Muscle layer of duodenum (tissue), 2 donors: ENCODE data around the gene UBAP1.
"Not testable (repeated sequence)": the region's sequence is repeated elsewhere in the genome, so short reads cannot be mapped to it uniquely, and the experiment has no call there.

Experiments
- H3K27ac ChIP-seq: one replicate; pipeline ENCODE4 v1.7.0; 2013; ENCODE audit warnings: mild to moderate bottlenecking, low read length
- H3K27me3 ChIP-seq: one replicate; pipeline ENCODE4 v1.7.0; 2013; ENCODE audit warnings: low read depth, mild to moderate bottlenecking, control low read depth, low read length
- H3K36me3 ChIP-seq, 2 donors: one replicate each; pipeline ENCODE4 v1.7.0; 2013; ENCODE audit warnings: low read length in 2 of 2, control low read depth in 1 of 2, mild to moderate bottlenecking in 1 of 2; ENCODE audit not compliant: insufficient read depth in 2 of 2, control insufficient read depth in 1 of 2
- H3K4me1 ChIP-seq, 2 donors: one replicate each; pipeline ENCODE4 v1.7.0; 2013; ENCODE audit warnings: low read length in 2 of 2, mild to moderate bottlenecking in 2 of 2, control low read depth in 1 of 2, moderate library complexity in 1 of 2; ENCODE audit not compliant: insufficient read depth in 2 of 2, control insufficient read depth in 1 of 2
- H3K4me3 ChIP-seq, 2 donors: one replicate each; pipeline ENCODE4 v1.7.0; 2013; ENCODE audit warnings: low read length in 2 of 2, low read depth in 1 of 2, mild to moderate bottlenecking in 1 of 2
- H3K9me3 ChIP-seq, 2 donors: one replicate each; pipeline ENCODE4 v1.7.0; 2013; ENCODE audit warnings: low read length in 2 of 2, control low read depth in 1 of 2, mild to moderate bottlenecking in 1 of 2; ENCODE audit not compliant: control insufficient read depth in 1 of 2
- donor health status: healthy.

Gene UBAP1

DNA sequence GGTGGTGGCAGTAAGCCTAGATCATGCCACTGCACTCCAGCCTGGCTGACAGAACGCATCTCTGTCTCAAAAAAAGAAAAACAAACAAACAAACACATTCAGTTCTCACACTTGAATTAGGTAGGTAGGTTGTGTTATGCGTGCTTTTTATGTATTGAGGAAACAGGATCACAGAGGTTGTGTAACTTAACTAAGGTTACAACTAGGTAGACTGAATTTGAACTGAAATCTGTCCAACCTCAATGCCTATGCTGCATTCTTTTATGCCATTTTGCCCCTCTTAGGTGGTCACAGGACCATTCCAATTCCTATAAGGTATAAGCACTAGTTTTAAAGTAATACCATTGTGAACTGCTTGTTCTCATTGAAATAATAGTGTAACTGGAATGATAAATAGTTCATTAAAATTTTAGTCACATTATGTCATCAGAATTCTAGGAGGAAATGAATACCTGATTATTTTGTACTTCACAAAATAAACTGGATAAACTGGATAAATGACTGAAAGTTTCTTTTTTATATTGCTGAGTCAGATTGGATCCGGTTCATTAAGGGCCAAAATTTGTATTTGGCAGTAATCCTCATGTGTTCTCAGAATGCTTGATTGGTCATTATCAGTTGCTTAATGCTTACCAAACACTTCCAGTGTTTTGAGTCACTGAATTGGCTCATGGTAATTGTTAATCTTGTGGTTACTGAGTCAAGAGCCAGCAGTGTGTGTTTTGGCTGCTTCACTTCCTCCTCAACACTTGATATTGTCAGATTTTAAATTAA is 7.1 kb downstream of the UBAP1 start:
- H3K4me1 ChIP-seq: peaks cover 7 to 25% of the 10 kb centered on the region in 2 donors
- peak overlapping the region; percentile 87 for H3K27ac ChIP-seq
- H3K36me3 ChIP-seq: no peaks in the 10 kb centered on the region
- no peaks in the 10 kb centered on the region for H3K27me3 ChIP-seq
- H3K4me3 ChIP-seq: no peak overlapping the region
- H3K9me3 ChIP-seq: no peaks in the 10 kb centered on the region

DNA sequence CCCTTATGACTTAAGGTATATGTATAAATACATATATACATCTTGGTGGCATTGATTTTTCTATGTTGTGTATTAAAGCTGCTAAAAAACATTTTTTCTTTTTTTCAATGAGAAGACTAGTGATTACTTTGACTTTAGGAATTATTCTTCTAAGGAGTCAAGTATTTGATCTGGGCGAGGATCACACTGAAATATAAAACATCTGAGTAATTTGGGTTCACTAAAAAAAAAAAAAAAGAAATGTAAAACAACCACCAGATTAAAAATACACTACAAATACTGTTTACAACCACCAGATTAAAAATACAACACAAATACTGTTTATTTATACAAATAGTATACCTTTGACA is 9.0 kb downstream of the UBAP1 start:
- H3K4me3 ChIP-seq: no peak overlapping the region
- no peak overlapping the region for H3K27ac ChIP-seq

DNA sequence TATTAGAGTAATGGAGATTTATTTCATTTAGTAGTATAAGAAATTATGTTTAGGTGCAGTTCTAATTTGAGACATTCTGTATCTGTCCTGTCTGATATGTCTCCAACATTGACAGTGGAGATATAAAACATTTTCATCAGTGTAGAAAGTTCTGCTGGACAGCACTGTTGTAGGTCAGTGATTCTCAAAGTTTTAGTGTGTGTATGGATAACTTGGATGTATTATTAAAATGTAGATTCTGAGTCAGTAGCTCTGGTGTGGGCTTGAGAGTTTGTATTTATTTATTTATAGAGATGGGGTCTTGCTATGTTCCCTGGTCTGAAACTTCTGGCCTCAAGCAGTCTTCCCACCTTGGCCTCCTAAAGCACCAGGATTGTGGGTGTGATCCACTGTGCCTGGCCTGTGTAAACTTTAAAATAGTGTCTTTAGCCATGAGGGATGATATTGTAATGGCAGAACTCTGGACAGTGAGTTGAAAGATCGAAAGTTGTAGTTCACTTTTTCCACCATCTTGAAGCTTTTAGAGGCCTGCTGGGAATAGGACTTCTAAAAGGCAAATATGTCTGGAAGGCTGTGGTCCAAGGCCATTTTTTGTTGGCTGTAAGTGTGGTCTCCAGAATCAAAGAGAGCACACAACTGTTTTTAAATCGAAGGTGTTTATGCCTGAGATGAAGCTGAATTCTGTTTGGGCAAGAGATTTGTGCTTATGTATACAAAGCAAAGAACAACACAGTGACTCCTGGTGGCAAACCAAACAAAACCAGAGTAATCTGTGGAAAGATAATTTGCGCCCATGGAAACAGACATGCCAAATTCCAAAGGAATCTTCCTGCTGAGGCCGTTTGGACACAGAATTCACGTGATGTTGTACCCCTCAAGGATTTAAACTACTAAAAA is 12.4 kb downstream of the UBAP1 start:
- H3K4me3 ChIP-seq: no peak overlapping the region
- H3K27me3 ChIP-seq: no peaks in the 10 kb centered on the region
- H3K9me3 ChIP-seq: no peaks in the 10 kb centered on the region
- H3K4me1 ChIP-seq: peaks cover 0 to 20% of the 10 kb centered on the region in 2 donors
- peaks cover 0 to 4% of the 10 kb centered on the region in 2 donors for H3K36me3 ChIP-seq
- no peak overlapping the region for H3K27ac ChIP-seq

More for the DNA sequence above, 9.0 kb downstream of the UBAP1 start:
- no peaks in the 10 kb centered on the region for H3K27me3 ChIP-seq
- H3K9me3 ChIP-seq: no peaks in the 10 kb centered on the region
- H3K4me1 ChIP-seq: peaks cover 7 to 28% of the 10 kb centered on the region in 2 donors
- H3K36me3 ChIP-seq: no peaks in the 10 kb centered on the region

DNA sequence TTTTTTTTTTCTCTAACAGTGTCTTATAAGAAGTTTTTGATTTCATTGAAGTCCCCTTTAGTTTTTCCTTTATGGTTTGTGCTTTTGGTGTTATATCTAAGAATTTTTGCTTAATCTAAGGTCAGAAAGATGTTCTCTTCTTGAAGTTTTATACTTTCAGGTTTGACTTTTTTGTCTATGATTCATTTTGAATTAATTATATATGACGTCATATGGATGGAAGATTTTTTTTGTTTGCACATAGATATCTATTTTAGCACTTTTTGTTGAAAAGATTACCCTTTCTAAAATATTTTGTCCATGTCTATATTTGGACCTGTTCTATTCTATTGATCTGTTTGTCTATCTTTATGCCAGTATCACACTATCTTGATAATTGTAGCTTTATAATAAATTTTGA is 16.3 kb downstream of the UBAP1 start:
- Histone ChIP-seq H3K27ac (no peak overlapping the region), H3K4me1 (peaks cover 0 to 7% of the 10 kb centered on the region in 2 donors), H3K9me3 (no peaks in the 10 kb centered on the region), H3K36me3 (peaks cover 0 to 4% of the 10 kb centered on the region in 2 donors), H3K27me3 (no peaks in the 10 kb centered on the region), H3K4me3 (no peak overlapping the region)

DNA sequence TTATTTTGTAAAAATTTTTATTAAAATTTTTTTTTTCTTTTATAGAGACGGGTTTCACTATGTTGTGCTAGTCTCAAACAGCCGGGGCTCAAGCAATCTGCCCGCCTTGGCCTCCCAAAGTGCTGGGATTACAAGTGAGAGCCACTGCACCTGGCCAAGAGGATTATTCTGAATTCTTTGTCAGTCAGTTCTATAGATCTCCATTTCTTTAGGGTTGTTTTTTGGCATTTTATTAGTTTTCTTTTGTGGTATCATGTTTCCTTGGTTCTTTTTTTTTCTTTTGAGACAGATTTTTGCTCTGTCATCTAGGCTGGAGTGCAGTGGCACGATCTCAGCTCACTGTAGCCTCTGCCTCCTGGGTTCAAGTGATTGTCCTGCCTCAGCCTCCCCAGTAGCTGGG is 18.4 kb downstream of the UBAP1 start:
- not testable (repeated sequence) for H3K27ac ChIP-seq, H3K4me3 ChIP-seq, H3K4me1 ChIP-seq, H3K27me3 ChIP-seq, H3K9me3 ChIP-seq
- peaks cover 4 to 10% of the 10 kb centered on the region in 2 donors for H3K36me3 ChIP-seq

DNA sequence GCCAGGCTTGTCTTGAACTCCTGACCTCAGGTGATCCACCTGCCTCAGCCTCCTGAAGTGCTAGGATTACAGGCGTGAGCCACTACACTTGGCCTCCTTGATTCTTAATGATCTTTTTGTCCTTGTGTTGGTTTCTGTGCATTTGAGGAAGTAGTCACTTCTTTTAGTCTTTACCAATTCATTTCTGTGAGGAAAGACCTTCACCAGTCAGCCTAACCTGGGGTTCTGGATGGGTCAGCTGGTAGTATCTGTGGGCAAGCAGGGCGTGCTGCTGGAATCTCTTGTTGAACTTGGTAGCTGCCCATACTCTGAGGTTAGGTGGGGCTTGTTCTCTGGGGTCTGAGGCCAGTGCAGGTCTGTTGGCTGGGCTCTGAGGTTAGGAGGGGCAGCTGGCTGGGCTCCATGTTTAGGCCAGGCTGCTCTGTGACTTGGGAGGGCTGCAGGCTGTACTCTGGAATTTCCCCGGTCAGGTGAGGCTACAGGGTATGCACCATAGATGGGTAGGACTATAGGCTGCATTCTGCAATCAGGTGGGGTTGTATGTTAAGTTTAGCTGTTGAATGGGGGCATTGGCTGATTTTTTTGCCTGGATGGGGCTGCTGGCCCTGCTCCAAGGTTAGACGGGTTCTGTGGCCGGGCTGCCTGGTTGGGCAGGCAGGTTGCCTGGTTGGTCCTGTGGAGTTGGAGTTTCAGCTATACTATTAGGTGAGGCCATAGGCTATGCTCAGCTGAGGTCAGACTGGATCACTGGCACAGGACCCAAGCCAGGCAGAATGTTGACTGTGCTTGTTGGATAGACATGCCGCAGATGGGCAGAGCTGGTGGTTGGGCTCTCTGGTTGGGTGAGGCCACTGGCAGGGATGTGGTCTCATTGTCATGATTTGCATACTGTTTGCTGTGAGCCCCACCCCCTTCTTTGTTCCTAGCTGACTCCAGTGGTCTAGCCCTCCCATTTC is 19.2 kb downstream of the UBAP1 start:
- Histone ChIP-seq H3K36me3 (peaks cover 4 to 10% of the 10 kb centered on the region in 2 donors), H3K4me3 (no peak overlapping the region), H3K27ac (no peak overlapping the region), H3K9me3 (no peaks in the 10 kb centered on the region), H3K27me3 (no peaks in the 10 kb centered on the region), H3K4me1 (peaks cover under 1 to 5% of the 10 kb centered on the region in 2 donors)

DNA sequence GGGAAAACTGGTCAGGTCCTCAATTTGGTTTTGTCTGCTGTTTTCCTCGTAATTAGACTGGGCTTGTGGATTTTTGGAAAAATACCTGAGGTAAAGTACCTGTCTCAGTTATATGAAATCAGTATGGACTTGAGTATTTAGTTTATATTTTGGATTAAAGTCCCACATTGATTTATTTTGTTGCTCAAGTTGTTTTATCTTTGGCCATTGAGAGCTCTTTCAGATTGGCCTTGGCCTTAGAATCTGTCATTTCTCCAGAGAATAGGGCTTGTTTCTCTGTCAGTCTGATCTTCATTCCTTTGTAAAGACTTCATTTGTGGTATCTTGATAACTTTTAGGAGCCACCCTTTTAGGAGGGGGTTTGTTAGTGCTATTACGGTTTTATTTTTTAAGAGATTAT is 21.2 kb downstream of the UBAP1 start:
- H3K9me3 ChIP-seq: no peaks in the 10 kb centered on the region
- peaks cover 3 to 15% of the 10 kb centered on the region in 2 donors for H3K4me1 ChIP-seq
- no peak overlapping the region for H3K4me3 ChIP-seq
- no peaks in the 10 kb centered on the region for H3K27me3 ChIP-seq
- H3K27ac ChIP-seq: no peak overlapping the region
- peaks cover 0 to 10% of the 10 kb centered on the region in 2 donors for H3K36me3 ChIP-seq

DNA sequence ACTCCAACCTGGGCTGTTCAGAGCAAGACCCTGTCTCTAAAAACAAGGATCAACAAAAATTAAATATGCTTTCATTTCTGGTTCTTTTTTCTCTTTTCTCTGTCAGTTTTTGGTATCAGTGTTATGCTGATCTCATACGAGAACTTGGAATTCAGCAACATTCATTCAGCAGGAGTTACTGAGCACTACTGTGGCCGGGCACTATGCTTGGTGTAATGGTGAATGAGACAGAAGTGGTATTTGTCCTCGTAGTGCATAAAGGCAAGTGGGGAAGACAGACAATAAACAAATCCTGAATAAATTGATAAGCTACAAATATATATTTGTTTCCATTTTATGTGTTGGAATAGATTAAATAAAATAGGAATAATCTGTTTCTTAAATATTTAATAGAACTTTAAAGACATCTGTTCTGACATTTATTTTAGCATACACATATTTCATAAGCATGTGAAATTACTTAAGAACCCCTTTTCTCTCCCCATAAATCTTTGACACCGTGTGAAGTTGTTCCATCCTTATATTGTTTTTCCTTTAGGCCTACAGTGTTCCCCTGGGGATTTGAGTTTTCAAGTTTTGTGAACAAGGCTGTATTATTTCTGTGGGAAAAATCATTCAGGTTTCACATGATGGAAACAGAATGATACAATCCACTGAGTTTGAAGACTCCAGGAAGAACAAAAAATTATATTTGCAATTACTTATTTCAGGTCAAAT is 24.6 kb downstream of the UBAP1 start:
- H3K36me3 ChIP-seq: peaks cover 0 to 10% of the 10 kb centered on the region in 2 donors
- H3K27ac ChIP-seq: no peak overlapping the region
- H3K4me3 ChIP-seq: no peak overlapping the region
- peaks cover 3 to 15% of the 10 kb centered on the region in 2 donors for H3K4me1 ChIP-seq
- no peaks in the 10 kb centered on the region for H3K9me3 ChIP-seq
- no peaks in the 10 kb centered on the region for H3K27me3 ChIP-seq

DNA sequence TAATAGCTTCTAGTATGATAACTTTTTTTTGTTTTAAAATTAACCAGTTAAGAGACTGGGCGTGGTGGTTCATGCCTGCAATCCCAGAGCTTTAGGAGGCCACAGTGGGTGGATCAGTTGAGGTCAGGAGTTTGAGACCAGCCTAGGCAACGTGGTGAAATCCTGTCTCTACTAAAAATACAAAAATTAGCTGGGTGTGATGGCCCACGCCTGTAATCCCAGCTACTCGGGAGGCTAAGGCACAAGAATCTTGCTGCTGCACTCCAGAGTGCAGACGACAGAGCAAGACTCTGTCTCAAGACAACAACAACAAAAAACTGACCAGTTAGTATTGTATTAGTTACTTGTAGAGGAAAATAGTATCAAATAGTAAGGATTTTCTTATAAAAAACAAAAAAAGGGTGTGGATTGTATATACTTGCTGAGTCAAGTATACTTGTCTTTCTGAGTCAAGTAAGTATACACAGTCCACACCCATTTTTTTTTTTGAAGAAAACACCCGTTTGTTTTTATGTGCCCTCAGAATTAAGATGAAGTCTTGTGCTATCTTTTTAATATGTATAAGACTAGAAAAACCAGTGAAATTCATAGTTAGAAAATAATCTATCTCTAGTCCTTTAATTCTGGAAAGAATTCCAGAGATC is 25.3 kb downstream of the UBAP1 start:
- no peak overlapping the region for H3K4me3 ChIP-seq
- no peak overlapping the region for H3K27ac ChIP-seq
- H3K4me1 ChIP-seq: peaks cover 3 to 15% of the 10 kb centered on the region in 2 donors
- peaks cover 0 to 10% of the 10 kb centered on the region in 2 donors for H3K36me3 ChIP-seq
- no peaks in the 10 kb centered on the region for H3K27me3 ChIP-seq
- no peaks in the 10 kb centered on the region for H3K9me3 ChIP-seq

DNA sequence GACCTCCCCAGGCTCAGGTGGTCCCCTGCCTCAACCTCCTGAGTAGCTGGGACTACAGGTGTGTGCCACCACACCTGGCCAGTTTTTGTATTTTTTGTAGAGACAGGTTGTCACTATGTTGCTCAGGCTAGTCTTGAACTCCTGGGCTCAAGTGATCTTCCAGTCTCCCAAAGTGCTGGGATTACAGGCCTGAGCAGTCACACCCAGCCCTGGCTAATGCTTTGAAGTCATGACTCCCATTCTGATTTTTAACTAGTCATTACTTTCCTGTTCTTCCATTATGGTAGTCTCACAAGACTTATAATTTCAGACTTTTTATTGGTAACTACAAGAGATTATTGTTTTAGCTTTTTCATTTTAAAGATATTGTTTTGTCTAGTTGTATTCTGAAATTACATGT is 26.3 kb downstream of the UBAP1 start:
- H3K4me1 ChIP-seq: peaks cover 3 to 15% of the 10 kb centered on the region in 2 donors
- H3K4me3 ChIP-seq: no peak overlapping the region
- H3K27ac ChIP-seq: no peak overlapping the region
- peaks cover 0 to 10% of the 10 kb centered on the region in 2 donors for H3K36me3 ChIP-seq
- no peaks in the 10 kb centered on the region for H3K9me3 ChIP-seq
- H3K27me3 ChIP-seq: no peaks in the 10 kb centered on the region
